GM23338 (cell line): ENCODE results near the gene SPHK1.

ENCODE experiments used
- CTCF ChIP-seq, 2 experiments: fragments of 200-600 bp in 1 of 2; sonication (generic) in 1 of 2; conservative IDR thresholded peaks; 2 replicates each; pipeline versions ENCODE4 v1.5.1 to v1.6.1; 2016 to 2017; ENCODE audit warnings: antibody characterized with exemption in 2 of 2, low read depth in 2 of 2, mild to moderate bottlenecking in 2 of 2, moderate library complexity in 1 of 2
- EZH2 ChIP-seq: fragments of 200-600 bp; sonication (generic); IDR thresholded peaks from one replicate; pipeline ENCODE4 v1.8.0; 2017; ENCODE audit warnings: antibody characterized with exemption, mild to moderate bottlenecking, low read depth; ENCODE audit not compliant: unreplicated experiment
- JUNB ChIP-seq: IDR thresholded peaks from one replicate; pipeline ENCODE4 v1.6.1; 2016; ENCODE audit warnings: antibody characterized with exemption; ENCODE audit not compliant: unreplicated experiment
- NANOG ChIP-seq: IDR thresholded peaks from 2 replicates; pipeline ENCODE4 v1.6.1; 2016; ENCODE audit warnings: antibody characterized with exemption, borderline replicate concordance
- POLR2AphosphoS5 ChIP-seq: IDR thresholded peaks from 2 replicates; pipeline ENCODE4 v1.6.1; 2016; ENCODE audit warnings: antibody characterized with exemption, low read depth
- REST ChIP-seq: IDR thresholded peaks from one replicate; pipeline ENCODE4 v1.6.1; 2018; ENCODE audit warnings: antibody characterized with exemption; ENCODE audit not compliant: unreplicated experiment
- STAT1 ChIP-seq: IDR thresholded peaks from one replicate; pipeline ENCODE4 v1.6.1; 2016; ENCODE audit warnings: antibody characterized with exemption; ENCODE audit not compliant: unreplicated experiment

DNA sequence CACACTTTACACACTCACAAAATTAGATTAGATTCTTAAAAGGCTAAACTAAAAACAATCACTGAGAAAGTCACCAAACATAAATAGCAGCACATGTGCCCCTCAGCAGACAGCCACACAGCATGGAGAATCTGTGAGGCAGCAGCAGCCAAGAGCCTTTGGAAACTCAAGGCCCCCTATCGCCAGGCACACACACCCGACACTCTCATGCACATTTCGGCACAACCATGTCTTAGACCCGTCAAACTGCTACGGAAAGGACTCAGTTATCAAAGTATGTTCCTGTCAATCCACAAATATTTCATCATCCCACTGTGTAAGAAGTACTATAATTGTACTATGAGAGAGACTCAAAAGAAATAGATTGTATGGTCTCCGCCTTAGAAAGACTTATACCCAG, 47.6 kb downstream of the SPHK1 start:
- TF ChIP-seq CTCF (conservative IDR thresholded peaks at IDR 0.05; ENCODE audit: low read depth in 2 of 2) (0 out of 4 replicates have a peak, but pooled peaks of 1 of the 2 experiments have one; percentile 9), EZH2 (no peak), POLR2AphosphoS5 (no peak), NANOG (no peak), JUNB (no peak), REST (no peak), STAT1 (no peak)
